GM19452 (cell line): ENCODE measurements around the gene KCNJ18.
"Not testable (repeated sequence)": the region's sequence is repeated elsewhere in the genome, so short reads cannot be mapped to it uniquely, and the experiment has no call there.

Experiments
- ATAC-seq: cut with Tn5 transposase; IDR thresholded peaks from one replicate; pipeline ENCODE4 v1.9.1; 2021; ENCODE audit not compliant: unreplicated experiment

KCNJ18 gene

GRCh38 chr17:21670361-21671155, 21.8 kb upstream of the KCNJ18 start:
- ATAC-seq: not testable (repeated sequence)

GRCh38 chr17:21671437-21671836, 20.9 kb upstream of the KCNJ18 start:
- not testable (repeated sequence) for ATAC-seq

GRCh38 chr17:21671871-21672270, 20.5 kb upstream of the KCNJ18 start:
- not testable (repeated sequence) for ATAC-seq

- ATAC-seq: not testable (repeated sequence)
These were observed 18.7 kb upstream of the KCNJ18 start for GRCh38 chr17:21673451-21674241.

GRCh38 chr17:21674242-21674731, 18.0 kb upstream of the KCNJ18 start:
- no peak for ATAC-seq

- ATAC-seq: not testable (repeated sequence)
These were observed 17.2 kb upstream of the KCNJ18 start for GRCh38 chr17:21674891-21675738.

- ATAC-seq: not testable (repeated sequence)
These were observed 16.6 kb upstream of the KCNJ18 start for GRCh38 chr17:21675739-21676130.

GRCh38 chr17:21676281-21677111, 15.8 kb upstream of the KCNJ18 start:
- no peak for ATAC-seq

- ATAC-seq: no peak
These were observed 15.0 kb upstream of the KCNJ18 start for GRCh38 chr17:21677126-21677910.

GRCh38 chr17:21677911-21678310, 14.4 kb upstream of the KCNJ18 start:
- ATAC-seq: no peak

- no peak for ATAC-seq
These were observed 13.8 kb upstream of the KCNJ18 start for GRCh38 chr17:21678393-21679081.

GRCh38 chr17:21679256-21680146, 12.8 kb upstream of the KCNJ18 start:
- no peak for ATAC-seq

- ATAC-seq: no peak
These were observed 12.0 kb upstream of the KCNJ18 start for GRCh38 chr17:21680366-21680765.

- not testable (repeated sequence) for ATAC-seq
These were observed 11.4 kb upstream of the KCNJ18 start for GRCh38 chr17:21680850-21681351.

GRCh38 chr17:21681576-21681975, 10.7 kb upstream of the KCNJ18 start:
- ATAC-seq: not testable (repeated sequence)

- not testable (repeated sequence) for ATAC-seq
These were observed 10.2 kb upstream of the KCNJ18 start for GRCh38 chr17:21682130-21682529.

GRCh38 chr17:21683142-21683712, 9.1 kb upstream of the KCNJ18 start:
- ATAC-seq: not testable (repeated sequence)
